ENCODE measurements around the gene LYSMD1.

- TF ChIP-seq CTCF (IDR thresholded peaks at IDR 0.05) (no peak), POLR2A (IDR thresholded peaks at IDR 0.05) (no peak)
Observed at GRCh38 chr1:151147132-151147503, 18.6 kb downstream of the LYSMD1 start.
